WERI-Rb-1 (cell line): ENCODE results near the gene C19orf12.

Source experiments
- DNase-seq: peaks from one replicate; pipeline ENCODE4 v3.0.0-alpha.2; 2020
- H3K27ac ChIP-seq: fragments of 250-450 bp; sonication (Bioruptor Pico); 2 replicates; pipeline ENCODE4 v1.5.1; 2020; ENCODE audit warnings: mild to moderate bottlenecking, moderate library complexity
- H3K27me3 ChIP-seq: fragments of 250-450 bp; sonication (Bioruptor Pico); 2 replicates; pipeline ENCODE4 v1.5.1; 2021; ENCODE audit warnings: mild to moderate bottlenecking, low read depth, moderate library complexity; ENCODE audit not compliant: insufficient read depth, severe bottlenecking
- H3K36me3 ChIP-seq: fragments of 250-450 bp; sonication (Bioruptor Pico); 2 replicates; pipeline ENCODE4 v1.5.1; 2020; ENCODE audit warnings: mild to moderate bottlenecking, moderate library complexity
- H3K4me3 ChIP-seq: 2 replicates; pipeline ENCODE4 v1.5.1; 2011; ENCODE audit warnings: low read depth, mild to moderate bottlenecking, control low read depth, low read length
- H3K9me3 ChIP-seq: fragments of 250-450 bp; sonication (Bioruptor Pico); 2 replicates; pipeline ENCODE4 v1.5.1; 2021; ENCODE audit warnings: mild to moderate bottlenecking, moderate library complexity; ENCODE audit not compliant: severe bottlenecking
- TF ChIP-seq, protein P1 (sequence below): IDR thresholded peaks from 2 replicates; pipeline ENCODE4 v1.5.1; 2011; ENCODE audit warnings: low read depth, mild to moderate bottlenecking, control low read depth, inconsistent platforms, low read length

The C19orf12 gene

DNA sequence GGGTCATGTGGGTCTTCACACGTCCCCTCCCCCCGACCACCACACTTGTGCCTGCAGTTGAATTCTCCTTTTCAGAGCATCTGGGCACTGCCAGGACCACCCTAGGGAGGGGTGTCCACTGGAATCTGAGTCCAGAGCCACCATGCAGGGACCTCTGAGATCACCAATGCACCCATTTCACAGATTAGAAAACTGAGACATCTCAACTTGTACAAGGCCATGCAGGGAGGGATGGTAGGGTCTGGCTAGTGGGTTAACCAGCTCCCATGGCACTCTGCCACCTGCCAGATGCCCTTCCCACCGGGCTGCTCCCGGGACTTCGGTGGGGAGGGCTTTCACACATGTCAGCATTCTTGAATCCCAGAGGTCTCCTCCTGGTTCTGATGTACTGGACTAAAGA, 44.3 kb upstream of the C19orf12 start:
- H3K4me3 ChIP-seq, result no peak overlapping the region
- TF ChIP-seq, protein P1, sequence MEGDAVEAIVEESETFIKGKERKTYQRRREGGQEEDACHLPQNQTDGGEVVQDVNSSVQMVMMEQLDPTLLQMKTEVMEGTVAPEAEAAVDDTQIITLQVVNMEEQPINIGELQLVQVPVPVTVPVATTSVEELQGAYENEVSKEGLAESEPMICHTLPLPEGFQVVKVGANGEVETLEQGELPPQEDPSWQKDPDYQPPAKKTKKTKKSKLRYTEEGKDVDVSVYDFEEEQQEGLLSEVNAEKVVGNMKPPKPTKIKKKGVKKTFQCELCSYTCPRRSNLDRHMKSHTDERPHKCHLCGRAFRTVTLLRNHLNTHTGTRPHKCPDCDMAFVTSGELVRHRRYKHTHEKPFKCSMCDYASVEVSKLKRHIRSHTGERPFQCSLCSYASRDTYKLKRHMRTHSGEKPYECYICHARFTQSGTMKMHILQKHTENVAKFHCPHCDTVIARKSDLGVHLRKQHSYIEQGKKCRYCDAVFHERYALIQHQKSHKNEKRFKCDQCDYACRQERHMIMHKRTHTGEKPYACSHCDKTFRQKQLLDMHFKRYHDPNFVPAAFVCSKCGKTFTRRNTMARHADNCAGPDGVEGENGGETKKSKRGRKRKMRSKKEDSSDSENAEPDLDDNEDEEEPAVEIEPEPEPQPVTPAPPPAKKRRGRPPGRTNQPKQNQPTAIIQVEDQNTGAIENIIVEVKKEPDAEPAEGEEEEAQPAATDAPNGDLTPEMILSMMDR, result no peak
- DNase-seq, result no peak
- H3K27me3 ChIP-seq, result no peaks in the 10 kb centered on the region
- H3K9me3 ChIP-seq, result no peaks in the 10 kb centered on the region
- no peak overlapping the region for H3K27ac ChIP-seq
- no peaks in the 10 kb centered on the region for H3K36me3 ChIP-seq

DNA sequence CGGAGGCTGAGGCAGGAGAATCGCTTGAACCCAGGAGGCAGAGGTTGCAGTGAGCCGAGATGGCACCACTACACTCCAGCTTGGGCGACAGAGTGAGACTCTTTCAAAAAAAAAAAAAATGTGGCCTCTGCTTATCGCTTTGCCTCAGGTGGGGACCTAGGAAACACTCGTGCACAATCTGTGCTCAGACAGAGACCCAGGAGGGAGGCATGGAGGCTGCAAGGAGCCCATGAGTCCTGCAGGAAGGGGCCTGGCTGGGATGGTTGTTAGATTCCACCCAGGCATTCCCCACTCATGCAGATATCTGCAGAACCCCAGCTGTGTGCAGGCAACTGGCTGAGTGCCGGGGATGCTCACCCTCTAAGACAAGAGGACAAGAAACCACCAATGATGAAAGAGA, 43.8 kb upstream of the C19orf12 start:
- H3K9me3 ChIP-seq, result no peaks in the 10 kb centered on the region
- TF ChIP-seq, protein P1, result no peak
- H3K27me3 ChIP-seq, result no peaks in the 10 kb centered on the region
- no peak for DNase-seq
- H3K4me3 ChIP-seq, result no peak overlapping the region
- no peaks in the 10 kb centered on the region for H3K36me3 ChIP-seq
- no peak overlapping the region for H3K27ac ChIP-seq

DNA sequence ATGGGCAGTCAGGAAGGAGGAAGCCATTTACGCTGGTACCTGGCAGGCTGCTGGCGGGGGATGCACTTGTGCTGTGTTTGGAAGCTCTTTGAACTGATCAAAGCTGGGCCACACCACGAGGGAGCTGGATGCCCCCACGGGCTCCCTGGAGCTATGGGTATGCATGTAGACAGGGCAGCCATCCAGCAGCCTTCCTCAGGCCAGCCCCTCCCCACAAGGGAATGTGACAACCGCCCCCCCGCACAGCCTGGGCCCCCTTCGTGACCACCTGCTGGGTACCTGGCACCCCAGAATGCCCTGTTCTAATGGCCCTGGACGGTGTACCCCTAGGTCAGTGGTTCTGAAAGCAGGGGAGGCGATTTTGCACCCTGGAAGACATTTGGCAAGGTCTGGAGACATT, 42.5 kb upstream of the C19orf12 start:
- TF ChIP-seq, protein P1, result no peak
- Histone ChIP-seq H3K27ac (no peak overlapping the region), H3K4me3 (no peak overlapping the region), H3K27me3 (no peaks in the 10 kb centered on the region), H3K36me3 (no peaks in the 10 kb centered on the region), H3K9me3 (no peaks in the 10 kb centered on the region)
- no peak for DNase-seq

DNA sequence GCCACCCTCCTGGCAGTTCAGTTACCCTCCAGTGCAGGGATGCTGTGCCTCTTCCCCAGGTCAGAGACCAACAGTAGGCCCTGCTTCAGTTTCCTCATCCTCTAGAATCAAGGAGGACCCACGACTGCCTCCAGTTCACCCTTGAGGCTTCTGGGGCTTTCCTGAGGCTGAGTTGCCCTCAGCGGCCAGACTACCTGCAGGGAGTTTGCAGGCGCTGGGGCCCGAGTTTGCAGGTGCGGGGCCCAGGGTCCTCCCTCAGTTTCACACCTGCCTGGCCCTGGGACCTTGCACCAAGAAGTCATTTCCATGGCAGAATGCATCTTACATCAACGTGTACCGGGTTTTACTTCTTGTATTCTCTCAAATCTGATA, 38.9 kb upstream of the C19orf12 start:
- Histone ChIP-seq H3K36me3 (no peaks in the 10 kb centered on the region), H3K4me3 (no peak overlapping the region), H3K27me3 (no peaks in the 10 kb centered on the region), H3K9me3 (no peaks in the 10 kb centered on the region), H3K27ac (no peak overlapping the region)
- TF ChIP-seq, protein P1, result no peak
- DNase-seq, result no peak

DNA sequence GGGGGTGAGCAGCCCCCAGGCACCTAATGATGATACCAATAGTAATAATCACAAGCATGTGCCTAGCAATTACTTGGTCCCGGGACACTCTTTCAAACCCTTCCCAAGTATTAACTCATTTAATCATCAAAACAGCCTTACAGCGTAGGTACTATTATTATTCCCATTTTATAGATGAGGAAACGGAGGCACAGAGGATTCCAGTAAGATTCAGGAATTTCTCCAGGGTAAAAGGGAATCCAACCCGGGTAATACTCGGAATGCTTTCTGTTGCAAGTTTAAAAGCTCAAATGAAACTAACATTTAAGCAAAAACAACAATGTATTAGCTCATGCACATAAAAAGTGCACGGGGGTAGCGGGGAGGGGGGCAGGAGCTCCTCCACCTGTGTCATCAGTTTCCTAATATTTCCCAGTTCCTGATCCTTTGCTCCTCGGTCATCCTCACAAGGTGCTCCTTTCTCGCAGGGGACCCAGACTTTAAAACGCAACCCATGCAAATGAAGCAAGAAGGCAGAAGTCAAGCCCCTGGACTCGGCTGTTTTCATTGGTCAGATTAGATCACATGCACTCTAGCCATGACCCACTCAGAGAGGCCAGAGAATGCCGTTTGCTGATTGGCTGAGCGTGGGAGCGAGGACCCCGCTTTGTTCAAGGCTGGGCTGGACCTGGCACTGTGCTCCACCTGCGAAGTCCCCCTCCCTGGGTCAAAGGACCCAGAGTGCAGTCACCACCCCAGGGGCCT, 38.3 kb upstream of the C19orf12 start:
- Histone ChIP-seq H3K27ac (no peak overlapping the region), H3K9me3 (no peaks in the 10 kb centered on the region), H3K4me3 (no peak overlapping the region), H3K36me3 (no peaks in the 10 kb centered on the region), H3K27me3 (no peaks in the 10 kb centered on the region)
- TF ChIP-seq, protein P1, result no peak
- DNase-seq, result no peak
